ENCODE results near the gene FGD4. TPM values are rescaled to one million over a fixed set of nuclear protein-coding genes. Genes with fewer than 3 reads are reported as not detected.

FGD4 gene
- total RNA-seq, 1 donor from 2014 or later, result 17.2 TPM

DNA sequence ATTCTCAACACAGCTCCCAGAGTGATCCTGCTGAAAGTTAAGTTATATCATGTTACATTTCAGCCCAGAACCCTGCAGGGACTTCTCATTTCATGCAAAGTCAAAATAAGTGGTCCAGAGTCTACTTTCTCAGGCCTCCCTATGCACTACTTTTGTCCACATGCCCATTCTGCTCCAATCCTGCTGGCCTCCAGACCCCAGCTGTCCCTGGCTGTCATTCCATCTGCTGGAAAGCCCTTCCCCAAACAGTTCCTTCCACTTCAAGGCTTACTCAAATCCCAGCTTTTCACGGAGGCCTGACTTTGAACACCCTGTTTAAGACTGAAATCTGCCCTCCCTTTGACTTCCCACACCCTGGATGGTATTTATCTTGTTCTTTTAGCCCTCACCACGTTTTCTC is 169.9 kb downstream of the FGD4 start:
- H3K27ac Mint-ChIP-seq (ENCODE audit: unreplicated experiment), result no peak overlapping the region
- no peaks in the 10 kb centered on the region for H3K9me3 Mint-ChIP-seq (ENCODE audit: unreplicated experiment)
- peaks cover 20% of the 10 kb centered on the region for H3K4me1 Mint-ChIP-seq (ENCODE audit: unreplicated experiment)
- H3K4me3 Mint-ChIP-seq (ENCODE audit: unreplicated experiment), result no peak overlapping the region
- H3K36me3 Mint-ChIP-seq (ENCODE audit: low read depth, unreplicated experiment), result peaks cover 4% of the 10 kb centered on the region
- TF ChIP-seq, protein P1, sequence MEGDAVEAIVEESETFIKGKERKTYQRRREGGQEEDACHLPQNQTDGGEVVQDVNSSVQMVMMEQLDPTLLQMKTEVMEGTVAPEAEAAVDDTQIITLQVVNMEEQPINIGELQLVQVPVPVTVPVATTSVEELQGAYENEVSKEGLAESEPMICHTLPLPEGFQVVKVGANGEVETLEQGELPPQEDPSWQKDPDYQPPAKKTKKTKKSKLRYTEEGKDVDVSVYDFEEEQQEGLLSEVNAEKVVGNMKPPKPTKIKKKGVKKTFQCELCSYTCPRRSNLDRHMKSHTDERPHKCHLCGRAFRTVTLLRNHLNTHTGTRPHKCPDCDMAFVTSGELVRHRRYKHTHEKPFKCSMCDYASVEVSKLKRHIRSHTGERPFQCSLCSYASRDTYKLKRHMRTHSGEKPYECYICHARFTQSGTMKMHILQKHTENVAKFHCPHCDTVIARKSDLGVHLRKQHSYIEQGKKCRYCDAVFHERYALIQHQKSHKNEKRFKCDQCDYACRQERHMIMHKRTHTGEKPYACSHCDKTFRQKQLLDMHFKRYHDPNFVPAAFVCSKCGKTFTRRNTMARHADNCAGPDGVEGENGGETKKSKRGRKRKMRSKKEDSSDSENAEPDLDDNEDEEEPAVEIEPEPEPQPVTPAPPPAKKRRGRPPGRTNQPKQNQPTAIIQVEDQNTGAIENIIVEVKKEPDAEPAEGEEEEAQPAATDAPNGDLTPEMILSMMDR (IDR thresholded peaks at IDR 0.05; ENCODE audit: unreplicated experiment), result no peak
- no peak for DNase-seq (ENCODE audit: low spot score)
- peaks cover 1% of the 10 kb centered on the region for H3K27me3 Mint-ChIP-seq (ENCODE audit: unreplicated experiment)

DNA sequence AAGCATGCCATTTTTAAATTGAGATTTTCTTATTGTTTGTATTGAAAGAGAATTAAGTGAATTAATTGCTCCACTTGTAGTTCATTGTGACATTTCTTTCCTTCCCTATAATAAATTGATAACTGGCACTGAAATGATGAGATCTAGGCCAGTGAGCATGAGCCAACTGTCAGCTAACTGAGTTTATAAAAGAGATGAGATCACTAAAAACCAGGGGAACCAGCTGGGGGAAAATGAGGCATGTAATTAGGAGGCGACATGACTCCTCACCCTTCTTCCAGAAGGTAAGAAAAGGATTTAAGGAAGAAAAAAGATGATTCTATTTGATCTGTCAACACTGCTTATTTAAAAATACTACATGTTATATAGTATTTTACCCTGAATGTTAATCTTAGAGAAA is 175.2 kb downstream of the FGD4 start:
- no peak overlapping the region for H3K4me3 Mint-ChIP-seq (ENCODE audit: unreplicated experiment)
- H3K27me3 Mint-ChIP-seq (ENCODE audit: unreplicated experiment), result no peaks in the 10 kb centered on the region
- peaks cover 17% of the 10 kb centered on the region for H3K36me3 Mint-ChIP-seq (ENCODE audit: low read depth, unreplicated experiment)
- TF ChIP-seq, protein P1 (IDR thresholded peaks at IDR 0.05; ENCODE audit: unreplicated experiment), result no peak
- H3K4me1 Mint-ChIP-seq (ENCODE audit: unreplicated experiment), result peaks cover 7% of the 10 kb centered on the region
- no peak for DNase-seq (ENCODE audit: low spot score)
- no peak overlapping the region for H3K27ac Mint-ChIP-seq (ENCODE audit: unreplicated experiment)
- no peaks in the 10 kb centered on the region for H3K9me3 Mint-ChIP-seq (ENCODE audit: unreplicated experiment)

DNA sequence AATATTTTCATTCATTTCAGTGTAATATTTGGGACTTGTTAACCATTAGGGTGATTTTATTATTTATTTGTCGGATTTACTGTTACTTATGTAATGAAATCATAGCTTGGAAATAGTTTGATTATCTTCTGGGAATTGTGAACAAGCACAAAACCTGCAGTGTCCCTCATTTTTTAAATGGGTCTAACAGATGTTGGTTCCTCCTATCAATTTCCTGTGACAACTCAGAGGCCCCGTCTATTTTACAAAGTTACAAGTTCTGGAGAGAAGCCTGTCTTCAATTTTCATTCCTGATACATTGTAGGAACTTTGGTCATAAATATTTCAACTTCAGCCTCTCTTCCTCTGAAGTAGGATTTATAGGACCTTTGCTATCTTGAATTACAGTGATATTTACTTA is 178.0 kb downstream of the FGD4 start:
- Mint-ChIP-seq H3K4me3 (ENCODE audit: unreplicated experiment) (no peak overlapping the region), H3K4me1 (ENCODE audit: unreplicated experiment) (peaks cover 5% of the 10 kb centered on the region), H3K27me3 (ENCODE audit: unreplicated experiment) (no peaks in the 10 kb centered on the region), H3K27ac (ENCODE audit: unreplicated experiment) (no peak overlapping the region), H3K9me3 (ENCODE audit: unreplicated experiment) (no peaks in the 10 kb centered on the region), H3K36me3 (ENCODE audit: low read depth, unreplicated experiment) (peaks cover 31% of the 10 kb centered on the region)
- no peak for DNase-seq (ENCODE audit: low spot score)
- TF ChIP-seq, protein P1 (IDR thresholded peaks at IDR 0.05; ENCODE audit: unreplicated experiment), result no peak

DNA sequence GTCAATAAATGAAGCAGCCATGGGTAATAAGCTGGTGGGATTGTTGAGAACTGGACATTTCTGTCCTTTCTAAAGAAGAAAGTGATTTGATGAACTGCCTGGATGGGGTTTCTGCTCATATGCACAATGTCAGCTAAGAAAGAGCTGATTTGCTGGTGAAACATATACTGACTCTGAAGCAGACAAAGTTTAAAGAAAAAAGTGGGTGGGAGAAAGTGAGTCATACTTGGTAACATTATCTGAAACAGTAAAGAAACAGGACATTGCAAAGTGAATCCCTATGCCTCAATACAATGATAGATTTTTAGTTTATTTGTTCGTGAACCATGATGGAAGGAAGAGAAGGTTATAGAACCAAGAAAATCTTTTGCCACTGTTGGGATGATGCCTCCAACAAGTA is 184.2 kb downstream of the FGD4 start:
- H3K27ac Mint-ChIP-seq (ENCODE audit: unreplicated experiment), result no peak overlapping the region
- no peaks in the 10 kb centered on the region for H3K9me3 Mint-ChIP-seq (ENCODE audit: unreplicated experiment)

DNA sequence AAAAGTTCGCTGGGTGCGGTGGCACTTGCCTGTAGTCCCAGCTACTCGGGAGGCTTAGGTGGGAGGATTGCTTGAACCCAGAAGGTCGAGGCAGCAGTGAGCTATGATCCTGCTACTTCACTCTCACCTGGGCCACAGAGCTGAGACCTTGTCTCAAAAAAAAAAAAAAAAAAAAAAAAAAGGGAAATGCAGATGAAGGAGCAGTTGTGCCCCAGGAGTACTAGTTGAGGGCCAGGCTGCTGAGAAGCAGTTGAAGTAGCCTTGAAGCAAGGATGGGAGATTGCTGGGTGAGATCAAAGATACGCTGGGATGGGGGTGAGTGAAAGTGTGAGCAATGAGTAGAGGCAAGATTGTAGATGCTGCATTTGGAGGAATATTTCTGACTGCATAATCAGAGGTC is 186.3 kb downstream of the FGD4 start:
- Mint-ChIP-seq H3K4me3 (ENCODE audit: unreplicated experiment) (no peak overlapping the region), H3K27ac (ENCODE audit: unreplicated experiment) (no peak overlapping the region), H3K4me1 (ENCODE audit: unreplicated experiment) (peaks cover 17% of the 10 kb centered on the region), H3K27me3 (ENCODE audit: unreplicated experiment) (peaks cover 2% of the 10 kb centered on the region), H3K36me3 (ENCODE audit: low read depth, unreplicated experiment) (peaks cover 23% of the 10 kb centered on the region), H3K9me3 (ENCODE audit: unreplicated experiment) (no peaks in the 10 kb centered on the region)
- no peak for DNase-seq (ENCODE audit: low spot score)
- TF ChIP-seq, protein P1 (IDR thresholded peaks at IDR 0.05; ENCODE audit: unreplicated experiment), result no peak

More for the DNA sequence above, 184.2 kb downstream of the FGD4 start:
- peaks cover 17% of the 10 kb centered on the region for H3K4me1 Mint-ChIP-seq (ENCODE audit: unreplicated experiment)
- H3K4me3 Mint-ChIP-seq (ENCODE audit: unreplicated experiment), result no peak overlapping the region
- TF ChIP-seq, protein P1 (IDR thresholded peaks at IDR 0.05; ENCODE audit: unreplicated experiment), result no peak
- H3K36me3 Mint-ChIP-seq (ENCODE audit: low read depth, unreplicated experiment), result peaks cover 27% of the 10 kb centered on the region
- H3K27me3 Mint-ChIP-seq (ENCODE audit: unreplicated experiment), result peaks cover 2% of the 10 kb centered on the region
- DNase-seq (ENCODE audit: low spot score), result no peak
